HG03097 (cell line): ENCODE results near the gene POFUT1.
A peak's percentile ranks its signal among the peaks of the same experiment; 100 is the strongest.

Experiments
- ATAC-seq: cut with Tn5 transposase; IDR thresholded peaks from one replicate; pipeline ENCODE4 v1.9.1; 2021; ENCODE audit not compliant: unreplicated experiment, low FRiP score

Gene POFUT1

GRCh38 chr20:32205843-32206759 is 1.6 kb upstream of the POFUT1 start:
- ATAC-seq, result no peak

- ATAC-seq, result peak; percentile 17
Measured at GRCh38 chr20:32206760-32207625, 687 bp upstream of the POFUT1 start.

DNA sequence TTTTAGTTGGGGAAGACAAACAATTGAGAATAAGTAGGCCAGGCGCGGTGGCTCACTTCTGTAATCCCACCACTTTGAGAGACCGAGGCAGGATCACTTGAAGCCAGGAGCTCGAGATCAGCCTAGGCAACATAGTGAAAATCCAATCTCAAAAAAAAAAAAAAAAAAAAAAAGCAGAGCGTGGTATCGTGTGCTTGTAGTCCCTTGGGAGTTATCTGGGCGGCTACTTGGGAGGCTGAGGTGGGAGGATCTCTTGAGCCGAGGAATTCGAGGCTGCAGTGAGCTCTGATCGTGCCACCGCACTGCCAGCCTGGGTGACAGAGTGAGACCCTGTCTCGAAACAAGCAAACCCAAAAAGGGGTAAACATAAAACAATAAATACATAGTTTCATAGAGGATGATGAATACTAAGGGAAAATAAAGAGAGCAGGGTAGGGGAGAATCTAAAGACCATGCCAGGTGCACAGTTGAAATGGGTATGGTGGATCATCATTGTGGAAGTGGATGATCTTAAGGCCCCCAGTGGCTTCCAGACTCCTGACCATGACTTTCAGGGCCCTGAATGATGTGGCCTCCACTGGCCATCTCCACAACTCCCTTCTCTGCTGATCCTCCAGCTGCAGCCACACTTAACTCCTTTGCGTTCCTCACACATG is 947 bp downstream of the POFUT1 start:
- ATAC-seq, result no peak

DNA sequence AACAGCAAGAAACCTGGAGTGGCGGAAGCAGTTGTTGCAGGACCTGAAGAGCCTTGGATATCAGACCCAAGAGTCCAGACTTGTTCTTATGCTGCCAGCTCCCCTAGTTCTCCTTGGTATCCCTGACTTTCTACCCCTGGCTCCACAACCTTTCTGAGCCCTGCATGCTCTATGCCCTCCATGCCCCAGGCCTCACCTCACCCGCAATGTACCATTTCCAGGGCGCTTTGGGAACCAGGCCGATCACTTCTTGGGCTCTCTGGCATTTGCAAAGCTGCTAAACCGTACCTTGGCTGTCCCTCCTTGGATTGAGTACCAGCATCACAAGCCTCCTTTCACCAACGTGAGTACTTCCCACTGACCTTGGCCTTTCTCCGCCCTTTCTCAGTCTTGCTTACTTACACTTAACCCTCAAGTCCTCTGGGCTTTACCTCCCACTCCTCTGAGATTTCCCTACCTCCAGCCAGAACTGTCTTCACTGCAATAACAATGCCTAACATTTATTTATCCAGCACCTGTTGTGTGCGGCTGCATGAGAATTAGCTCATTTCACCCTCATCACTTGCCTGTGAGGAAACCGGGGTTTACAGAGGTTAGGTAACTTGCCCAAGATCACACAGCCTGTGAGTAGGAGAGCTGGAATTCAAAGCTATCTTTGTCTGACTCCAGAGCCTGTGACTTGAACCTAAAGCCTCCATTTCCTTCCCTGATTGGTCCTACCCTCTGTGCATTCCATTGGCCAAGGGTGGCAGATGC is 2.3 kb downstream of the POFUT1 start:
- no peak for ATAC-seq

DNA sequence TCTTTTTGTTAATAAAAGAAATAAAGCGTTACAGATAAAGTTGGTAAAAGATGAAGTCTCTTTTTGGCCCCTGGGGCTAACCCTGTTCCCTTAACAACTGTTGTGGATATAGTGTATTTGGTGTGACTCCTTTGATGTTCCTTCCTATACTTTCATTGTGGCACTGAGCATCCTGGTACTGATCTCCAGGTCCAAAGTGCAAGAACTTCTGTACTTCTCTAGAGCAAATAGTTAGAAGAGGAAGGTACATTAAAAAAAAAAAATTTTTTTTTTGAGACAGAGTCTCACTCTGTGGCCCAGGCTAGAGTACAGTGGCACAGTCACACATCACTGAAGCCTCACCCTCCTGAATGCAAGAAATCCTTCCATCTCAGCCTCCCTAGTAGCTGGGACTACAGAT is 6.2 kb downstream of the POFUT1 start:
- ATAC-seq, result no peak

DNA sequence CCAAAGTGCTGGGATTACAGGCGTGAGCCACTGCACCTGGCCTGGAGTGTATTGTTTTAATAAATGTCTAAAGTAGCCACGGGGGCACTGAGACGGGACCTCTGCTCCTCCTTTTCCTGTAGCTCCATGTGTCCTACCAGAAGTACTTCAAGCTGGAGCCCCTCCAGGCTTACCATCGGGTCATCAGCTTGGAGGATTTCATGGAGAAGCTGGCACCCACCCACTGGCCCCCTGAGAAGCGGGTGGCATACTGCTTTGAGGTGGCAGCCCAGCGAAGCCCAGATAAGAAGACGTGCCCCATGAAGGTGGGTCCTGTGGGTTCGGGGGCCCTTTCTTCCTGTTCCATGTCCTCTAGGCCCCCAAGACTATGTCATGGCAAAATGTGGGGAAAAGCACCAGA is 7.5 kb downstream of the POFUT1 start:
- ATAC-seq, result no peak

DNA sequence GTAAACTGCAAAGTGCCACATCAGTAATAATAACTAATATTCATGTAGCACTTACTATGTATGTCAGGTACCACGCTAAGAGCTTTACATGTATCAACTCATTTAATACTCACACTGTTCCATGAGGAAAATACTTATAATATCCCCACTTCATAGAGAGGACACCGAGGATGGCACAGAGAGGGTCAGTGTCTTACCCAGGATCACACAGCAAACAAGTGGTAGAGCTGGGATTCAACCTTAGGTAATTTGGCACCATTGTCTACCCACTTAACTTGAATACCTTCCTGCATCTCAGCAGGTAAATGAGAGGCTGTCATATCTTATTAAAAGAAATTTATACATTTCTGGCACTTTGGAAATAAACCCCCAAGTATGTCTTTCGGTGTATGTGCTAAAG is 8.0 kb downstream of the POFUT1 start:
- ATAC-seq, result no peak

DNA sequence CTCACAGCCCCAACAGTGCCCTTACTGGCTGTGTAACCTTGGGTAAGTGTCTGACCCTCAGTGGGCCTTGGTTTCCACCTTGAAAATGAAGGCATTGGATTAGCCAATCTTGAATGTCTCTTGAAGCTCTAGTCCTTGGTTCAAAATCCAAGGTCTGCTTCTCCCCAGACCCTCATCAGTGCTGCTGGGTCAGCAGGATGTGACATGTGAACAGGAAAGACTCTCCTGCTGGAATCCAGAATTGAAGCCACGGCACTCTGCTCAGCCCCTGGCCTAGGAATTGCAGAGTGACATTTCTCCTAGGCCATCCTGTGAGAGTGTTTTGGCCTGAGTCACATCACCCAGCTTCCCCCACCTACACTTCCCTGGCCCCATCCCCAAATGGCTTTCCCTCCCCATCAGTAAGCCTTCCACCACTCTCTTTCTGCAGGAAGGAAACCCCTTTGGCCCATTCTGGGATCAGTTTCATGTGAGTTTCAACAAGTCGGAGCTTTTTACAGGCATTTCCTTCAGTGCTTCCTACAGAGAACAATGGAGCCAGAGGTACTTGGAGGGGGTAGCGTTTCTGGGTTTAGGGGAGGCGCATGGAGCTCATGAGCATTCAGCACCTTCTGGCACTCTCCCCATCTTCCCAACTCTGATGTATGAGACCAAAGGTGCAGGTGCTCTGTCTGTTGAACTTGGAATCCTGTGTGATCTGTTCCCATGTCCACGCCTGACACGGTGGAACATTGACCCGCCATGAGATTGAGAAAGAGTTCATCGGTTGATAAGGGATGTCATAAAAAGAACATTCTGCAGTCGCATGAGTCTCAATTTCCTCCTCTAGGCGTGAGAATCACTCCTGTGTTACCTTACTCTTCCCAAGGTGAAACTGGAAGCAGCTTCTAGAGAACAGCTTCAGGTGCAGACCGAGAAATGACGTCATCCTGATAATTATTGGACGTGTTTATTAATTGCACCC is 8.8 kb downstream of the POFUT1 start:
- ATAC-seq, result no peak

GRCh38 chr20:32218156-32218900 is 10.6 kb downstream of the POFUT1 start:
- ATAC-seq, result no peak

- ATAC-seq, result no peak
Measured at GRCh38 chr20:32224463-32224862, 16.8 kb downstream of the POFUT1 start.

- ATAC-seq, result no peak
Measured at GRCh38 chr20:32226391-32226790, 18.7 kb downstream of the POFUT1 start.

- ATAC-seq, result no peak
Measured at GRCh38 chr20:32227306-32227705, 19.6 kb downstream of the POFUT1 start.

DNA sequence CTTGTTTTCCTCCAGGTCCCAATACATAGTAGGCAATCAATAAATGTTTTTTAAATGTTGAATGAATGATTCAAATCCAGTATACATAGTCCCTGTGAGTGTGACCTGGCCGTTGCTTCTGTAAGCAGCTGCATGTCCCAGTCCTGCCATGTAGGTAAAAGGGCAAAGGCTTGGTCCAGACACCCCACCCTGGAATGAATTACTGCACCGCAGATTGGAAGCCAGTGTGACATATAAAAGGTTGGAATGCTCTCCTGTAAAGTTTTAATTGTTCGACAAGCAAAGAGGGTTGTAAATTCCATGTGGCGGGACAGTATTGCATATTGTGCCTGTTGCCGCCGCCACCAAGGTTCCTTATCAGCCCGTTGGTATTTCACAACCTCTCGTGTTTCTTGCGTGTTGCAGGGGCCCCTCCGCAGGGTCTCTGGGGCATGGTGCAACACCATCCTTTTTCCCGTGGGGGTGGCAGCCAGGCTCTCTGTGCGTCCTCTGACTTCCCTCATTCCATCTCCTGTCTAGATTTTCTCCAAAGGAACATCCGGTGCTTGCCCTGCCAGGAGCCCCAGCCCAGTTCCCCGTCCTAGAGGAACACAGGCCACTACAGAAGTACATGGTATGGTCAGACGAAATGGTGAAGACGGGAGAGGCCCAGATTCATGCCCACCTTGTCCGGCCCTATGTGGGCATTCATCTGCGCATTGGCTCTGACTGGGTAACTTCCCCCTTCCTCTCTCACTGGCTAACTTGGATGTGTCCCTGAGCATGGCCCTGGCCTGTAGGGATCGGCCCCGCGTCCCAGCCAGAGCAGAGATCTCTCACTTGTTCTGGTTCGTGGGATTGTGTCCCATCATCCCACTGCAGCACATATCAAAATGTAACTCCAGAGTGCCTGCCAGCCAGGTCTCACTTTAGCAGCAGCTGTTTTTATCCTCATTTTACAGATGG is 20.3 kb downstream of the POFUT1 start:
- no peak for ATAC-seq

DNA sequence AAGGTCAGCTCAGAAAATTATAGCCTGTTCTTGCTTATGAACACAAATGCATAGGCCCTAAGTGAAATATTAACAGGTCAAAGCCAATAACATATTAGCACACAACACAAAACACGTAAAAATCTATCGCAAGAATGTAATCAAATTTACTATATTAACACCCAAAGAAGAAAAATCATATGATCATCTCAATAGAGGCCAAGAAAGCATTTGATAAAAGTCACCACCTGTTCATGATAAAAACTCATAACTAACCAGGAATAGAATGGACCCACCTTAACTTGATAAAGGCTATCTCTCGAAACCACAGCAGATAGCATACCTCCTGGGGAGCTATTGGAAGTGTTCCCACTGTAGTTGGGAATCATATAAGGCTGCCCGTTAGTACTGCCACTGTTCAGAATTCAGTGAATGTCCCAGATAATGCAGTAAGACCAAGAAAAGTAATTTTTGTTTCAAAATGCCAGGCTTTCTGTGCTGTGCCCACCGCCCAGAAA is 21.6 kb downstream of the POFUT1 start:
- ATAC-seq, result no peak

DNA sequence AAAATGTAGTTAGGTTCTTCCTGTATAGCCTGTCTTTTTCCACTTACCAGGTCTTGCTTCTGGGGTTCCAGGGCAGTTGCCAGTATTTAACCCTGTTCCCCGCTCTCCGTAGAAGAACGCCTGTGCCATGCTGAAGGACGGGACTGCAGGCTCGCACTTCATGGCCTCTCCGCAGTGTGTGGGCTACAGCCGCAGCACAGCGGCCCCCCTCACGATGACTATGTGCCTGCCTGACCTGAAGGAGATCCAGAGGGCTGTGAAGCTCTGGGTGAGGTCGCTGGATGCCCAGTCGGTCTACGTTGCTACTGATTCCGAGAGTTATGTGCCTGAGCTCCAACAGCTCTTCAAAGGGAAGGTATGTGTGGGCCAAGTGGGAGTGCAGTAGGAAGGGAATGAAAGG is 23.0 kb downstream of the POFUT1 start:
- no peak for ATAC-seq

DNA sequence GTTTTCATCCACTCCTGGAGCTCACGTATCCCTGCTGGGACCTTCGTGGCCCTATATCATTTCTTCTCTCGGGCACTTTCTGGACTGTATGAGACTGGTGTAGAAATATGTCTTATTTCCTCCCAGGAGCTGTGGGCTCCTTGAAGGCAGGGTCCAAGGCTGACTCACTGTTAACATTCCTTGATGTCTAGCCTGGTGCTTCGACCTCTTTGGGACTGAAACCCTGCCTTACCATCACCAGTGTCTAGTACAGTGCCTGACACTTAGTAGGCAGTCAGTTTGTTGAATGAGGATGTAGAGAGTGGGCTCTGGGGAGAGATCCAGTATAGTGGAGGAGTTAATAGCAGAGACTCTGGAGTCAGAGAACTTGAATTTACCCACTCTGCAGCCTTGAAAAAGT is 23.6 kb downstream of the POFUT1 start:
- no peak for ATAC-seq

DNA sequence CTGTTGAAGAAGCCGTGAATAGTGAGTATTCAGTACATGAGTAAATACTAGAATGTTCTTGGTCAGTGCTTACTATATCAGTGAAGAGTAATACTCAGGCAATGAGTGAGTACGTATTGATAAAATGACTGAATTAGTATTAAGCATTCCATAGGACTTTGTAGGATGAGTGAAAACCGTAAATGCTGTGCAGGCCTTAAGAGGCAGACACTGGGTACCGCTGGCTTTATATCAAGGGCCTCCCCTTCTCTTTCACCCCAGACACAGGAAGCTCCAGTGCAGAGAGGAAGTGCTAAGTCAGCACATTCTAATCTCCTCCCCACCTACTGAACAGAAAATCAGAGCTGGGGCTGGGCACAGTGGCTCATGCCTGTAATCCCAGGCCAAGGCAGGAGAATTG is 24.2 kb downstream of the POFUT1 start:
- ATAC-seq, result no peak
